AG09319 (cell line): ENCODE results near the gene ZNF219.

Source experiments
- DNase-seq: peaks from one replicate; pipeline ENCODE4 v3.0.0-alpha.2; 2010; ENCODE audit warnings: low read depth; ENCODE audit errors: extremely low read depth
- CTCF ChIP-seq: IDR thresholded peaks from 2 replicates; pipeline ENCODE4 v1.5.1; 2011; ENCODE audit warnings: low read depth, mild to moderate bottlenecking, inconsistent platforms, low read length, moderate library complexity

Gene ZNF219

GRCh38 chr14:21120686-21121085, 22.2 kb upstream of the ZNF219 start:
- no peak for DNase-seq
- no peak for TF ChIP-seq CTCF

GRCh38 chr14:21118933-21119332, 20.5 kb upstream of the ZNF219 start:
- TF ChIP-seq CTCF = no peak
- no peak for DNase-seq

GRCh38 chr14:21113369-21113768, 14.9 kb upstream of the ZNF219 start:
- DNase-seq = no peak
- TF ChIP-seq CTCF = no peak

- DNase-seq = no peak
- TF ChIP-seq CTCF = no peak
These were observed 13.8 kb upstream of the ZNF219 start for GRCh38 chr14:21112255-21112654.

- DNase-seq = no peak
- no peak for TF ChIP-seq CTCF
These were observed 11.1 kb upstream of the ZNF219 start for GRCh38 chr14:21109377-21110138.

- no peak for TF ChIP-seq CTCF
- no peak for DNase-seq
These were observed 10.3 kb upstream of the ZNF219 start for GRCh38 chr14:21108791-21109190.

- no peak for TF ChIP-seq CTCF
- DNase-seq = no peak
These were observed 8.9 kb upstream of the ZNF219 start for GRCh38 chr14:21107283-21107800.
